K562 (cell line): Measurements from ENCODE around the gene PACSIN2. TPM values are rescaled to one million over a fixed set of nuclear protein-coding genes. Genes with fewer than 3 reads are reported as not detected.

Experiments
- ATAC-seq: fragments of 200-7000 bp; cut with Tn5 transposase; 3 replicates; pipeline ENCODE4 v1.9.1; 2020; ENCODE audit warnings: moderate library complexity
- BruUV-seq: library from RNA; stranded (reverse); fragments of 400-500 nt; replicated peaks from 2 replicates; lab custom pipeline; 2021; lab: Mats Ljungman, UMichigan
- CTCF ChIA-PET: fragments of 300-600 bp; formaldehyde crosslinking; extraction: SDS; loops from one replicate; lab custom pipeline; 2021; ENCODE audit warnings: low intra/inter-chr PET ratio; lab: Yijun Ruan, JAX
- POLR2A ChIA-PET: fragments of 300-600, 350-650 bp; sonication (Branson Sonifier 250); formaldehyde crosslinking; extraction: SDS; loops from one replicate; lab custom pipeline; 2021; ENCODE audit warnings: antibody characterized with exemption, inconsistent platforms; lab: Yijun Ruan, JAX
- DNase-seq, 4 experiments: peaks; one replicate each; pipeline versions ENCODE4 v3.0.0 to v3.0.0-alpha.2; 2011 to 2018; ENCODE audit warnings: low spot score in 3 of 4, mixed read lengths in 3 of 4; ENCODE audit errors: extremely low read depth in 1 of 4
- FAIRE-seq: peaks from 2 replicates; lab custom pipeline; 2011; peaks lifted over from hg19 to GRCh38; lab: Jason Lieb, UNC
- H2AFZ ChIP-seq: 2 replicates; pipeline ENCODE4 v1.6.0; 2011; ENCODE audit warnings: low read depth, low read length, control low read depth, inconsistent platforms
- H3K27ac ChIP-seq: fragments of 200-600 bp; 3 replicates; pipeline ENCODE4 v1.8.0; 2011; ENCODE audit warnings: low read depth, mild to moderate bottlenecking, control low read depth, inconsistent platforms, low read length, moderate library complexity, mixed read lengths; ENCODE audit errors: extremely low read depth
- H3K27me3 ChIP-seq, 2 experiments: fragments of 300-600 bp in 1 of 2; 2 replicates in 1 of 2; 3 replicates in 1 of 2; pipeline versions ENCODE4 v1.6.0 to v1.8.0; 2011; ENCODE audit warnings: inconsistent platforms in 2 of 2, low read length in 2 of 2, mild to moderate bottlenecking in 1 of 2, mixed read lengths in 1 of 2, moderate library complexity in 1 of 2; ENCODE audit not compliant: control insufficient read depth in 2 of 2, insufficient read depth in 2 of 2
- H3K36me3 ChIP-seq: fragments of 300-600 bp; 3 replicates; pipeline ENCODE4 v1.8.0; 2011; ENCODE audit warnings: mild to moderate bottlenecking, low read length, inconsistent platforms; ENCODE audit not compliant: control insufficient read depth, insufficient read depth
- H3K4me1 ChIP-seq, 2 experiments: fragments of 200-600 bp in 1 of 2; replicated peaks in 1 of 2; 2 replicates in 1 of 2; 3 replicates in 1 of 2; pipeline versions ENCODE4 v1.5.1 to v1.8.0; 2011; ENCODE audit warnings: inconsistent platforms in 2 of 2, low read length in 2 of 2, mild to moderate bottlenecking in 1 of 2, mixed read lengths in 1 of 2, moderate library complexity in 1 of 2; ENCODE audit not compliant: control insufficient read depth in 2 of 2, insufficient read depth in 2 of 2
- H3K4me2 ChIP-seq: 2 replicates; pipeline ENCODE4 v1.6.1; 2011; ENCODE audit warnings: low read length, control low read depth, inconsistent platforms, mixed read lengths; ENCODE audit not compliant: insufficient read depth
- H3K4me3 ChIP-seq: fragments of 200-600 bp; sonication (generic), shearing (Covaris generic); 2 replicates; pipeline ENCODE4 v1.5.1; 2016; ENCODE audit warnings: control low read depth, inconsistent platforms
- H3K79me2 ChIP-seq: fragments of 200-600 bp; 3 replicates; pipeline ENCODE4 v1.8.0; 2011; ENCODE audit warnings: low read length, inconsistent platforms; ENCODE audit not compliant: control insufficient read depth, insufficient read depth
- H3K9ac ChIP-seq, 2 experiments: 2 replicates each; pipeline versions ENCODE4 v1.6.0 to v1.6.1; 2011; ENCODE audit warnings: low read depth in 2 of 2, low read length in 2 of 2, control low read depth in 1 of 2, inconsistent platforms in 1 of 2, mild to moderate bottlenecking in 1 of 2, mixed read lengths in 1 of 2; ENCODE audit not compliant: insufficient read depth in 1 of 2
- H3K9me1 ChIP-seq: one replicate; pipeline ENCODE4 v1.6.0; 2011; ENCODE audit warnings: inconsistent platforms, mild to moderate bottlenecking, low read length, moderate library complexity; ENCODE audit not compliant: control insufficient read depth, insufficient read depth
- H3K9me3 ChIP-seq: replicated peaks from 2 replicates; pipeline ENCODE4 v1.5.1; 2011; ENCODE audit warnings: low read depth, low read length, inconsistent platforms; ENCODE audit not compliant: control insufficient read depth, insufficient read depth
- H4K20me1 ChIP-seq: replicated peaks from 2 replicates; pipeline ENCODE4 v1.6.1; 2011; ENCODE audit warnings: low read length, inconsistent platforms, mixed read lengths; ENCODE audit not compliant: control insufficient read depth, insufficient read depth
- CEBPG ChIP-seq, 3 experiments: fragments of 200-800 bp in 1 of 3; sonication (Bioruptor generic) in 1 of 3; sonication (generic) in 1 of 3; formaldehyde crosslinking in 1 of 3; IDR thresholded peaks in 2 of 3; conservative IDR thresholded peaks in 1 of 3; 2 replicates each; pipeline versions ENCODE4 v1.6.1 to v1.8.0; 2016 to 2022; ENCODE audit warnings: missing compliant biosample characterization in 2 of 3, missing genetic modification characterization in 2 of 3, mild to moderate bottlenecking in 1 of 3, missing genetic modification reagents in 1 of 3
- CHD2 ChIP-seq: IDR thresholded peaks from 2 replicates; pipeline ENCODE4 v1.6.1; 2011; ENCODE audit warnings: low read depth, low read length
- POLR2AphosphoS2 ChIP-seq: IDR thresholded peaks from 2 replicates; pipeline ENCODE4 v1.6.1; 2012; ENCODE audit warnings: low read length, improper control_type of control experiment
- POLR2G ChIP-seq: fragments of 200-400 bp; formaldehyde crosslinking; IDR thresholded peaks from 2 replicates; pipeline ENCODE4 v1.6.1; 2017; ENCODE audit warnings: low read depth, mild to moderate bottlenecking, antibody characterized with exemption, low read length, moderate library complexity
- RBM22 ChIP-seq: fragments of 200-400 bp; formaldehyde crosslinking; IDR thresholded peaks from 2 replicates; pipeline ENCODE4 v1.6.1; 2018; ENCODE audit warnings: low read length, low read depth; ENCODE audit not compliant: poor library complexity, severe bottlenecking
- TEAD1 ChIP-seq, 2 experiments: fragments of 450-650 bp in 1 of 2; sonication (generic) in 1 of 2; formaldehyde crosslinking; IDR thresholded peaks; 2 replicates each; pipeline versions ENCODE4 v1.4.0 to v1.8.0; 2020 to 2022; ENCODE audit warnings: mild to moderate bottlenecking in 2 of 2, missing genetic modification reagents in 1 of 2
- ZNF436 ChIP-seq: fragments of 250-450, 450-650 bp; sonication (Bioruptor Pico); formaldehyde crosslinking; IDR thresholded peaks from 2 replicates; pipeline ENCODE4 v1.7.0; 2020; ENCODE audit warnings: mild to moderate bottlenecking
- ZNF512 ChIP-seq: IDR thresholded peaks from 2 replicates; pipeline ENCODE4 v1.6.1; 2016; ENCODE audit warnings: missing genetic modification characterization, missing compliant biosample characterization
- WGBS: fragments of 100-300 bp; shearing (Covaris generic); methylation state at CpG from one replicate; pipeline ENCODE4 v1.1.6; 2016; ENCODE audit warnings: low coverage, mixed read lengths; ENCODE audit not compliant: insufficient coverage; ENCODE audit errors: missing lambda C conversion rate; 5-methylcytosine and 5-hydroxymethylcytosine counted together
- in situ Hi-C: fragments of 300-500 bp; cut with MboI; formaldehyde crosslinking; loops from 4 replicates; pipeline ENCODE4 v1.15.0; 2018; ENCODE audit warnings: inconsistent platforms, mixed read lengths
- intact Hi-C: fragments of 100-400 bp; cut with micrococcal nuclease; formaldehyde crosslinking; loops from 2 replicates; pipeline ENCODE4 v1.14.2; 2022
- polyA plus RNA-seq, 8 experiments: library from polyadenylated mRNA; depleted of rRNA in 4 of 8; stranded (reverse) in 5 of 8; unstranded in 3 of 8; fragments of >200 nt; fragmentation: Nextera tagmentation in 2 of 8; fragmentation: Illumina TruSeq in 1 of 8; extraction: Ambion mirVana in 2 of 8; extraction: Trizol in 1 of 8; gene quantifications; 2 replicates each; pipeline versions ENCODE4 v1.2.1 to v1.2.3, GENCODE V29; 2011 to 2014; ENCODE audit warnings: inconsistent platforms in 1 of 8, missing spikeins in 1 of 8
- total RNA-seq, 7 experiments: library from RNA; depleted of rRNA in 6 of 7; stranded (reverse); fragments of >200 nt in 6 of 7; fragmentation: Illumina TruSeq in 2 of 7; extraction: Trizol in 2 of 7; gene quantifications; 2 replicates each; pipeline versions ENCODE4 v1.2.1 to v1.2.3, GENCODE V29; 2011 to 2021; ENCODE audit warnings: low replicate concordance in 1 of 7

PACSIN2 gene
- total and polyA plus RNA-seq, 9 of the 15 experiments (the other 6 are each of a cell fraction or from before 2014, with no cell fraction given), result 0.45 to 45.1 (median 23.9) TPM

DNA sequence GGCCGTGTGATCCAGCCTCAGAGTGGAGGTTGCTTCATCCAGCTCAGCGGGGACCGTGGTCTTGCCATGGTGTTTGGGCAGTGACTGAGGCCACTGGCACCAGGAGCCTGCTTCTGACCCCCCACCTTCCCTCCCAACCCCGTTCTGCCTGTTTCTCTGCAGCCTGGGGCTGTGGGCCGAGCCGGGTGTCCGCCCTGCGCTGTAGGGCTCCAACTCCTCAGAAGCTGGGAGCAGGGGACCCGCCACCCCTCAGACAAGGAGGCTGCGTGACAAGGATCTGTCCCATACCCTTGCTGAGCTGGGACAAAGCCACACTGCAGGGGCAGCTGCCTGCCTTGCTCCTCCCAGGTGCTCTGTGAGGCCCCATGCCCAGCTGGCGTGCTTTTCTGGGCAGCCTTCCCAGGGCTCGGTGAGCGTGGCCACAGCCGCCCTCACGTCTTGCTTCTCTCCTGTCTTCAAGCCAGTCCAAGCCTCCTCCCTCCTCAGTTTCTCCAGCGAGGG, 146.1 kb downstream of the PACSIN2 start:
- no peak overlapping the region for H2AFZ ChIP-seq
- H3K9me3 ChIP-seq, result no peaks in the 10 kb centered on the region
- no peaks in the 10 kb centered on the region for H4K20me1 ChIP-seq
- H3K4me3 ChIP-seq, result no peak overlapping the region
- ChIA-PET CTCF (interaction anchor here (1.9 kb wide), 1 partner anchor 221 kb away, joined by 9 read pairs; no protein-coding TSS in a partner anchor), POLR2A (interaction anchor here (0.6 kb wide), 1 partner anchor 19 kb away, joined by 3 read pairs; no protein-coding TSS in a partner anchor)
- ATAC-seq (no peak), FAIRE-seq (no peak), DNase-seq (no peak)
- no peaks in the 10 kb centered on the region for H3K27me3 ChIP-seq
- H3K4me1 ChIP-seq, result peaks cover 0 to 4% of the 10 kb centered on the region in 2 experiments; a peak in 1 of 5 replicates
- WGBS, result 78% methylated on average over 14 of the region's 16 CpGs
- H3K9ac ChIP-seq, result no peak overlapping the region; a peak in 1 of 4 replicates
- peaks cover 10% of the 10 kb centered on the region; the same call in 1 of the 3 replicates for H3K36me3 ChIP-seq
- in situ Hi-C loops, result no loop called here
- no TSS peak for BruUV-seq
- H3K79me2 ChIP-seq, result no peaks in the 10 kb centered on the region
- H3K9me1 ChIP-seq, result peaks cover 3% of the 10 kb centered on the region
- no peak for TF ChIP-seq ZNF512
- no peak for TF ChIP-seq ZNF436
- peak; percentile 67 for TF ChIP-seq RBM22
- TF ChIP-seq POLR2AphosphoS2, result 0 out of 2 replicates have a peak, but pooled peaks have one; percentile 45
- no peak for TF ChIP-seq TEAD1 (CRISPR knock-in tag; IDR thresholded peaks at IDR 0.05)
- TF ChIP-seq CEBPG (CRISPR knock-in tag; IDR thresholded peaks at IDR 0.05), result no peak
- TF ChIP-seq CEBPG (tag; conservative IDR thresholded peaks at IDR 0.05 in 1 of 2, IDR thresholded peaks at IDR 0.05 in 1 of 2), result no peak
- peak; percentile 58 for TF ChIP-seq POLR2G
- no peak for TF ChIP-seq CHD2
- TF ChIP-seq, all 486 proteins: peak for 3
- intact Hi-C loops, result loop anchor here (5.0 kb wide), 1 partner anchor 98 kb away; no protein-coding TSS in a partner anchor
- no peak overlapping the region for H3K27ac ChIP-seq
- no peak overlapping the region for H3K4me2 ChIP-seq
